D721Med (cell line): ENCODE data around the gene P4HTM.

Experiments
- DNase-seq: peaks from one replicate; pipeline ENCODE4 v3.0.0; 2011; ENCODE audit warnings: low spot score; ENCODE audit not compliant: insufficient read length
- FAIRE-seq: peaks from 2 replicates; lab custom pipeline; 2011; peaks lifted over from hg19 to GRCh38; lab: Jason Lieb, UNC
- TF ChIP-seq, protein P1 (sequence below): IDR thresholded peaks from 2 replicates; pipeline ENCODE4 v1.5.1; 2012; ENCODE audit warnings: mild to moderate bottlenecking, control low read depth; ENCODE audit not compliant: insufficient read depth; ENCODE audit errors: missing control alignments

P4HTM gene

DNA sequence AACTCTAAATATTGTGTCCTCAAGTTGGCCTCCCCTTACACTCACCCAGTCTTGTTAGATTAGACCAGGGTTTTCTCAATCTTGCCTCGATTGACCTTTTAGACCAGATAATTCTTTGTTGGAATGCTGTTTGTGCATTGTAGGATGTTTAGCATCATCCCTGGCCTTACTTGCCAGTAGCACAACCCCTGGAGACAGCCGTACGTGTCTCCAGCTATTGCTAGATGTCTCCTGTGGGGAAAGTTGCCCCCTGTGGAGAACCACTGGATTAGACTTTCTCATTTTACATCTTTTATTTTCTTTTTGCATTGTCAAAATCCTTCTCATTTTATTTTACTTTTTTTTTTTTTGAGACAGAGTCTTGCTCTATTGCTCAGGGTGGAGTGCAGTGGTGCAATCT, 19.4 kb downstream of the P4HTM start:
- DNase-seq (no peak), FAIRE-seq (no peak)
- TF ChIP-seq, protein P1, sequence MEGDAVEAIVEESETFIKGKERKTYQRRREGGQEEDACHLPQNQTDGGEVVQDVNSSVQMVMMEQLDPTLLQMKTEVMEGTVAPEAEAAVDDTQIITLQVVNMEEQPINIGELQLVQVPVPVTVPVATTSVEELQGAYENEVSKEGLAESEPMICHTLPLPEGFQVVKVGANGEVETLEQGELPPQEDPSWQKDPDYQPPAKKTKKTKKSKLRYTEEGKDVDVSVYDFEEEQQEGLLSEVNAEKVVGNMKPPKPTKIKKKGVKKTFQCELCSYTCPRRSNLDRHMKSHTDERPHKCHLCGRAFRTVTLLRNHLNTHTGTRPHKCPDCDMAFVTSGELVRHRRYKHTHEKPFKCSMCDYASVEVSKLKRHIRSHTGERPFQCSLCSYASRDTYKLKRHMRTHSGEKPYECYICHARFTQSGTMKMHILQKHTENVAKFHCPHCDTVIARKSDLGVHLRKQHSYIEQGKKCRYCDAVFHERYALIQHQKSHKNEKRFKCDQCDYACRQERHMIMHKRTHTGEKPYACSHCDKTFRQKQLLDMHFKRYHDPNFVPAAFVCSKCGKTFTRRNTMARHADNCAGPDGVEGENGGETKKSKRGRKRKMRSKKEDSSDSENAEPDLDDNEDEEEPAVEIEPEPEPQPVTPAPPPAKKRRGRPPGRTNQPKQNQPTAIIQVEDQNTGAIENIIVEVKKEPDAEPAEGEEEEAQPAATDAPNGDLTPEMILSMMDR: no peak

DNA sequence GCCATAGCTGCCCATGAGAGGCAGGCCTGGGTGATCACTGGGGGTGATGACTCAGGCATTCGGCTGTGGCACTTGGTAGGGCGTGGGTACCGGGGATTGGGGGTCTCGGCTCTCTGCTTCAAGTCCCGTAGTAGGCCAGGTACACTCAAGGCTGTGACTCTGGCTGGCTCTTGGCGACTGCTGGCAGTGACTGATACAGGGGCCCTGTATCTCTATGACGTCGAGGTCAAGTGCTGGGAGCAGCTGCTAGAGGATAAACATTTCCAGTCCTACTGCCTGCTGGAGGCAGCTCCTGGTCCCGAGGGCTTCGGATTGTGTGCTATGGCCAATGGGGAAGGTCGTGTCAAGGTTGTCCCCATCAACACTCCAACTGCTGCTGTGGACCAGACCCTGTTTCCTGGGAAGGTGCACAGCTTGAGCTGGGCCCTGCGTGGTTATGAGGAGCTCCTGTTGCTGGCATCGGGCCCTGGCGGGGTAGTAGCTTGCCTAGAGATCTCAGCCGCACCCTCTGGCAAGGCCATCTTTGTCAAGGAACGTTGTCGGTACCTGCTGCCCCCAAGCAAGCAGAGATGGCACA, 22.5 kb downstream of the P4HTM start:
- no peak for FAIRE-seq
- TF ChIP-seq, protein P1: no peak
- no peak for DNase-seq

DNA sequence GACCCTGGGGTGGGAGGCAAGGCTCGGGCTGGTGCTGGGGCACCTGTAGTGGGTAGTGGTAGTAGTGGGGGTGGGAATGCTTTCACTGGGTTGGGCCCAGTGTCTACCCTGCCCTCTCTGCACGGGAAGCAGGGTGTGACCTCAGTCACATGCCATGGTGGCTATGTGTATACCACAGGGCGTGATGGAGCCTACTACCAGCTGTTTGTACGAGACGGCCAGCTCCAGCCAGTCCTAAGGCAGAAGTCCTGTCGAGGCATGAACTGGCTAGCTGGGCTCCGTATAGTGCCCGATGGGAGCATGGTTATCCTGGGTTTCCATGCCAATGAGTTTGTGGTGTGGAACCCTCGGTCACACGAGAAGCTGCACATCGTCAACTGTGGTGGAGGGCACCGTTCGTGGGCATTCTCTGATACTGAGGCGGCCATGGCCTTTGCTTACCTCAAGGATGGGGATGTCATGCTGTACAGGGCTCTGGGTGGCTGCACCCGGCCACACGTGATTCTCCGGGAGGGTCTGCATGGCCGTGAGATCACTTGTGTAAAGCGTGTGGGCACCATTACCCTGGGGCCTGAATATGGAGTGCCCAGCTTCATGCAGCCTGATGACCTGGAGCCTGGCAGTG, 23.2 kb downstream of the P4HTM start:
- DNase-seq (no peak), FAIRE-seq (no peak)
- TF ChIP-seq, protein P1: no peak

DNA sequence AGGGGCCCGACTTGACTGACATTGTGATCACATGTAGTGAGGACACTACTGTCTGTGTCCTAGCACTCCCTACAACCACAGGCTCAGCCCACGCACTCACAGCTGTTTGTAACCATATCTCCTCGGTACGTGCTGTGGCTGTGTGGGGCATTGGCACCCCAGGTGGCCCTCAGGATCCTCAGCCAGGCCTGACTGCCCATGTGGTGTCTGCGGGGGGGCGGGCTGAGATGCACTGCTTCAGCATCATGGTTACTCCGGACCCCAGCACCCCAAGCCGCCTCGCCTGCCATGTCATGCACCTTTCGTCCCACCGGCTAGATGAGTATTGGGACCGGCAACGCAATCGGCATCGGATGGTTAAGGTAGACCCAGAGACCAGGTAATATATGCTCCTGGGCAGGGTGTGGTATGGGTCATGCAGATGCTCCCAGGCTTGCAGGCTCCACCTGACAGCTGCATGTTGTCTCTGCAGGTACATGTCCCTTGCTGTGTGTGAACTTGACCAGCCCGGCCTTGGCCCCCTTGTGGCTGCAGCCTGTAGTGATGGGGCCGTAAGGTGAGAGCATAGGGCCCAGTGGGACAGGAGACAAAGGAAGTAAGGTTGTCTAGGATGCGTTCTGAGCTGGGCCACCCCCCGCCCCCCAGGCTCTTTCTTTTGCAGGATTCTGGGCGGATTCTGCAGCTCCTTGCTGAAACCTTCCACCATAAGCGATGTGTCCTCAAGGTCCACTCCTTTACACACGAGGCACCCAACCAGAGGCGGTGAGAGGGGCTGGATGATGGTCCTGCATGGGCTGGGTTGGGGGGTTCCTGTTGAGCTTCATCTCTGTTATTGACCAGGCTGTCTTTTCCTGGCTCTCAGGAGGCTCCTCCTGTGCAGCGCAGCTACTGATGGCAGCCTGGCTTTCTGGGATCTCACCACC, 24.0 kb downstream of the P4HTM start:
- no peak for DNase-seq

DNA sequence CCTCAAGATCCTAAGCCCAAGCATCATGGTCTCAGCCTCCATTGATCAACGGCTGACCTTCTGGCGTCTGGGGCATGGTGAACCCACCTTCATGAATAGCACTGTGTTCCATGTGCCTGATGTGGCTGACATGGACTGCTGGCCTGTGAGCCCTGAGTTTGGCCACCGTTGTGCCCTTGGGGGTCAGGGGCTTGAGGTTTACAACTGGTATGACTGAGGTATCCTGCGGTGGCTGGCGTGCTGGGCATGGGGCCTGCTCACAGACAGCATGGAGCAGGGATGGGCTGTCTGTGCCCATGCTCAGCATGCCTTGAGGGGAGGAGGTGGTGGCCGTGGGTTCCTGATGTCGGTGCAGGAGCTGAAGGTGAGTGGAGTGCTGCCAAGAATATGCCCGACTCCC, 25.0 kb downstream of the P4HTM start:
- DNase-seq: no peak
- TF ChIP-seq, protein P1: no peak
- no peak for FAIRE-seq

More for the DNA sequence above, 24.0 kb downstream of the P4HTM start:
- TF ChIP-seq, protein P1: peak; percentile 26
- FAIRE-seq: no peak

DNA sequence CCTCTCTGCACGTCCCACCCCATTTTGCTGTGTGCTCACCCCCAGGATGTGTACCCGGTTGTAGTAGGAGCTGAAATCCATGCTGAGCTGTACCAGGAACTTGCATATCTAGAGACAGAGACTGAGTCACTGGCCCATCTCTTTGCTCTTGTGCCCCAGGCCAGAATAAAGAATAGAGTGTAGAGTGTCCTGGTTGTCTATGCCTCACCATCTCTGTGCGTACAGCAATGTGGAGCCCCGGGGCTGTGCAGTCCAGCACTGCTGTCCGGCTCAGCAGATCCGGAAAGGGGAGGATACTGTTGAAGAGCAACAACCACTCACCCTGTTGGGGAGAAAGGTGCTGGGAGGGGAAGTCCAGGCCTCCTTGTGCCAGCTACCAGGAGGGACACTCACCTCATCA, 25.7 kb downstream of the P4HTM start:
- DNase-seq: no peak
- TF ChIP-seq, protein P1: no peak
- FAIRE-seq: no peak
